ENCODE measurements around the gene SGSM1. TPM values are rescaled to one million over a fixed set of nuclear protein-coding genes. Genes with fewer than 3 reads are reported as not detected.

Gene SGSM1
- total RNA-seq, 1 experiment from 2014 or later = 4.1 TPM

DNA sequence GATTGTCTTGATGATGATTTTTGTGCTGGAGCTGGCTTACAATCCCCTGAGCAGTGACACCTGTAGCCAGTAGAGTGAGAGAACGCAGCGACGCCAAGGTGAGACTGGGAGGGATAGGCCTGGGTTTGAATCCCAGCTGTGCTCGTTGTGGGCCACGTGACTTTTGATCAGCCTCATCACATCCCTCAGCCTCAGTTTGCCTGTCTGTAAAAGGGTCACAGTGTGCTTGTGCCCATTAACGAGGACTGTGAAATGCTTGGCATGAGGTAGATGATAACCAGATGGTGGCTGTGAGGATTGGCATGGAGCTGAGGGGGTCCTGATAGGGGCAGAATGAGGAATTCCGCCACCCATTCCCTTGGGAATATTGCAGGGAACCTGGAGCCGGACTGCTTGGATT lies 156.1 kb downstream of the SGSM1 start:
- peaks cover 8% of the 10 kb centered on the region; the same call in 1 of the 2 replicates for H3K36me3 Mint-ChIP-seq
- no peak overlapping the region for H3K27ac Mint-ChIP-seq
- no peaks in the 10 kb centered on the region for H3K9me3 Mint-ChIP-seq
- POLR2A ChIA-PET = no interaction called here
- H3K27me3 Mint-ChIP-seq (ENCODE audit: low read depth) = no peaks in the 10 kb centered on the region
- H3K4me1 Mint-ChIP-seq = peaks cover 15% of the 10 kb centered on the region; the same call in 1 of the 2 replicates
- no peak overlapping the region for H3K4me3 Mint-ChIP-seq
- no peak for ATAC-seq
- no peak for DNase-seq (ENCODE audit: low spot score)
- TF ChIP-seq, protein P1, sequence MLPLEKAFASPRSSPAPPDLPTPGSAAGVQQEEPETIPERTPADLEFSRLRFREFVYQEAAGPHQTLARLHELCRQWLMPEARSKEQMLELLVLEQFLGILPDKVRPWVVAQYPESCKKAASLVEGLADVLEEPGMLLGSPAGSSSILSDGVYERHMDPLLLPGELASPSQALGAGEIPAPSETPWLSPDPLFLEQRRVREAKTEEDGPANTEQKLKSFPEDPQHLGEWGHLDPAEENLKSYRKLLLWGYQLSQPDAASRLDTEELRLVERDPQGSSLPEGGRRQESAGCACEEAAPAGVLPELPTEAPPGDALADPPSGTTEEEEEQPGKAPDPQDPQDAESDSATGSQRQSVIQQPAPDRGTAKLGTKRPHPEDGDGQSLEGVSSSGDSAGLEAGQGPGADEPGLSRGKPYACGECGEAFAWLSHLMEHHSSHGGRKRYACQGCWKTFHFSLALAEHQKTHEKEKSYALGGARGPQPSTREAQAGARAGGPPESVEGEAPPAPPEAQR (CRISPR knock-in tag; IDR thresholded peaks at IDR 0.05) = no peak
- TF ChIP-seq, protein P2, sequence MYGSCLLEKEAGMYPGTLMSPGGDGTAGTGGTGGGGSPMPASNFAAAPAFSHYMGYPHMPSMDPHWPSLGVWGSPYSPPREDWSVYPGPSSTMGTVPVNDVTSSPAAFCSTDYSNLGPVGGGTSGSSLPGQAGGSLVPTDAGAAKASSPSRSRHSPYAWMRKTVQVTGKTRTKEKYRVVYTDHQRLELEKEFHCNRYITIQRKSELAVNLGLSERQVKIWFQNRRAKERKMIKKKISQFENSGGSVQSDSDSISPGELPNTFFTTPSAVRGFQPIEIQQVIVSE (CRISPR knock-in tag; IDR thresholded peaks at IDR 0.05; ENCODE audit: borderline replicate concordance) = no peak
- TF ChIP-seq, protein P3, sequence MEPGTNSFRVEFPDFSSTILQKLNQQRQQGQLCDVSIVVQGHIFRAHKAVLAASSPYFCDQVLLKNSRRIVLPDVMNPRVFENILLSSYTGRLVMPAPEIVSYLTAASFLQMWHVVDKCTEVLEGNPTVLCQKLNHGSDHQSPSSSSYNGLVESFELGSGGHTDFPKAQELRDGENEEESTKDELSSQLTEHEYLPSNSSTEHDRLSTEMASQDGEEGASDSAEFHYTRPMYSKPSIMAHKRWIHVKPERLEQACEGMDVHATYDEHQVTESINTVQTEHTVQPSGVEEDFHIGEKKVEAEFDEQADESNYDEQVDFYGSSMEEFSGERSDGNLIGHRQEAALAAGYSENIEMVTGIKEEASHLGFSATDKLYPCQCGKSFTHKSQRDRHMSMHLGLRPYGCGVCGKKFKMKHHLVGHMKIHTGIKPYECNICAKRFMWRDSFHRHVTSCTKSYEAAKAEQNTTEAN (CRISPR knock-in tag; IDR thresholded peaks at IDR 0.05) = no peak
- TF ChIP-seq CREB1 (CRISPR knock-in tag; IDR thresholded peaks at IDR 0.05) (no peak), ZNF263 (CRISPR knock-in tag; IDR thresholded peaks at IDR 0.05; ENCODE audit: low read depth) (no peak), ETV6 (CRISPR knock-in tag; IDR thresholded peaks at IDR 0.05) (no peak), ZBTB21 (CRISPR knock-in tag; IDR thresholded peaks at IDR 0.05; ENCODE audit: borderline replicate concordance) (no peak)
- TF ChIP-seq, protein P4, sequence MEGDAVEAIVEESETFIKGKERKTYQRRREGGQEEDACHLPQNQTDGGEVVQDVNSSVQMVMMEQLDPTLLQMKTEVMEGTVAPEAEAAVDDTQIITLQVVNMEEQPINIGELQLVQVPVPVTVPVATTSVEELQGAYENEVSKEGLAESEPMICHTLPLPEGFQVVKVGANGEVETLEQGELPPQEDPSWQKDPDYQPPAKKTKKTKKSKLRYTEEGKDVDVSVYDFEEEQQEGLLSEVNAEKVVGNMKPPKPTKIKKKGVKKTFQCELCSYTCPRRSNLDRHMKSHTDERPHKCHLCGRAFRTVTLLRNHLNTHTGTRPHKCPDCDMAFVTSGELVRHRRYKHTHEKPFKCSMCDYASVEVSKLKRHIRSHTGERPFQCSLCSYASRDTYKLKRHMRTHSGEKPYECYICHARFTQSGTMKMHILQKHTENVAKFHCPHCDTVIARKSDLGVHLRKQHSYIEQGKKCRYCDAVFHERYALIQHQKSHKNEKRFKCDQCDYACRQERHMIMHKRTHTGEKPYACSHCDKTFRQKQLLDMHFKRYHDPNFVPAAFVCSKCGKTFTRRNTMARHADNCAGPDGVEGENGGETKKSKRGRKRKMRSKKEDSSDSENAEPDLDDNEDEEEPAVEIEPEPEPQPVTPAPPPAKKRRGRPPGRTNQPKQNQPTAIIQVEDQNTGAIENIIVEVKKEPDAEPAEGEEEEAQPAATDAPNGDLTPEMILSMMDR (IDR thresholded peaks at IDR 0.05) = no peak
- TF ChIP-seq, protein P5, sequence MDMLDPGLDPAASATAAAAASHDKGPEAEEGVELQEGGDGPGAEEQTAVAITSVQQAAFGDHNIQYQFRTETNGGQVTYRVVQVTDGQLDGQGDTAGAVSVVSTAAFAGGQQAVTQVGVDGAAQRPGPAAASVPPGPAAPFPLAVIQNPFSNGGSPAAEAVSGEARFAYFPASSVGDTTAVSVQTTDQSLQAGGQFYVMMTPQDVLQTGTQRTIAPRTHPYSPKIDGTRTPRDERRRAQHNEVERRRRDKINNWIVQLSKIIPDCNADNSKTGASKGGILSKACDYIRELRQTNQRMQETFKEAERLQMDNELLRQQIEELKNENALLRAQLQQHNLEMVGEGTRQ (CRISPR knock-in tag; IDR thresholded peaks at IDR 0.05) = no peak
- TF ChIP-seq, protein P6, sequence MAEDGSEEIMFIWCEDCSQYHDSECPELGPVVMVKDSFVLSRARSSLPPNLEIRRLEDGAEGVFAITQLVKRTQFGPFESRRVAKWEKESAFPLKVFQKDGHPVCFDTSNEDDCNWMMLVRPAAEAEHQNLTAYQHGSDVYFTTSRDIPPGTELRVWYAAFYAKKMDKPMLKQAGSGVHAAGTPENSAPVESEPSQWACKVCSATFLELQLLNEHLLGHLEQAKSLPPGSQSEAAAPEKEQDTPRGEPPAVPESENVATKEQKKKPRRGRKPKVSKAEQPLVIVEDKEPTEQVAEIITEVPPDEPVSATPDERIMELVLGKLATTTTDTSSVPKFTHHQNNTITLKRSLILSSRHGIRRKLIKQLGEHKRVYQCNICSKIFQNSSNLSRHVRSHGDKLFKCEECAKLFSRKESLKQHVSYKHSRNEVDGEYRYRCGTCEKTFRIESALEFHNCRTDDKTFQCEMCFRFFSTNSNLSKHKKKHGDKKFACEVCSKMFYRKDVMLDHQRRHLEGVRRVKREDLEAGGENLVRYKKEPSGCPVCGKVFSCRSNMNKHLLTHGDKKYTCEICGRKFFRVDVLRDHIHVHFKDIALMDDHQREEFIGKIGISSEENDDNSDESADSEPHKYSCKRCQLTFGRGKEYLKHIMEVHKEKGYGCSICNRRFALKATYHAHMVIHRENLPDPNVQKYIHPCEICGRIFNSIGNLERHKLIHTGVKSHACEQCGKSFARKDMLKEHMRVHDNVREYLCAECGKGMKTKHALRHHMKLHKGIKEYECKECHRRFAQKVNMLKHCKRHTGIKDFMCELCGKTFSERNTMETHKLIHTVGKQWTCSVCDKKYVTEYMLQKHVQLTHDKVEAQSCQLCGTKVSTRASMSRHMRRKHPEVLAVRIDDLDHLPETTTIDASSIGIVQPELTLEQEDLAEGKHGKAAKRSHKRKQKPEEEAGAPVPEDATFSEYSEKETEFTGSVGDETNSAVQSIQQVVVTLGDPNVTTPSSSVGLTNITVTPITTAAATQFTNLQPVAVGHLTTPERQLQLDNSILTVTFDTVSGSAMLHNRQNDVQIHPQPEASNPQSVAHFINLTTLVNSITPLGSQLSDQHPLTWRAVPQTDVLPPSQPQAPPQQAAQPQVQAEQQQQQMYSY (CRISPR knock-in tag; IDR thresholded peaks at IDR 0.05) = no peak
- CTCF ChIA-PET = interaction anchor here (1.2 to 2.0 kb wide), 2 partner anchors 87 to 95 kb away, joined by 3 to 6 read pairs; no protein-coding TSS in a partner anchor

DNA sequence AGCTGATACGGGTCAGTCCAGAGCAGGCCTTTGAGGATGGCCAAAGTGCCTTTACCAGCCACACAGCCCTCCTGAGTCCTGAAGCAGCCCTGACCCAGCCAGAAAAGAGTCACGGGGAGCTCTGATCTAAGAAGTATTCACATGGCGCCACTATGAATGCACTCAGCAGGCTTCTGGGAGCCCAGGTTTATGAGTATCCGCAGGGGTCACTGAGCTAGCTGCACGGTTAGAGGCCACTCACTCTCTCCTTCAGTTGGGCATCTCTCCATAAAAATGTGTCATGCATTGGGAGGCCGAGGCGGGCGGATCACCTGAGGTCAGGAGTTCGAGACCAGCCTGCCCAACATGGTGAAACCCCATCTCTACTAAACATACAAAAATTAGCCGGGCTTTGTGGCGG lies 156.8 kb downstream of the SGSM1 start:
- Mint-ChIP-seq H3K9me3 (no peaks in the 10 kb centered on the region), H3K4me1 (peaks cover 21% of the 10 kb centered on the region), H3K4me3 (no peak overlapping the region), H3K27ac (no peak overlapping the region), H3K27me3 (ENCODE audit: low read depth) (no peaks in the 10 kb centered on the region), H3K36me3 (peaks cover 8% of the 10 kb centered on the region; the same call in 1 of the 2 replicates)
- ChIA-PET CTCF (interaction anchor here (0.6 to 2.0 kb wide), 4 partner anchors 8 to 95 kb away, joined by 3 to 6 read pairs (median 4); no protein-coding TSS in a partner anchor), POLR2A (no interaction called here)
- ATAC-seq (no peak), DNase-seq (ENCODE audit: low spot score) (no peak)
- TF ChIP-seq ZNF423 (CRISPR knock-in tag; IDR thresholded peaks at IDR 0.05) (no peak), TP53 (CRISPR knock-in tag; IDR thresholded peaks at IDR 0.05) (no peak), ZNF396 (CRISPR knock-in tag; IDR thresholded peaks at IDR 0.05; ENCODE audit: borderline replicate concordance) (no peak), NR2C2 (CRISPR knock-in tag; IDR thresholded peaks at IDR 0.05) (no peak), EMX1 (CRISPR knock-in tag; IDR thresholded peaks at IDR 0.05) (no peak)
- TF ChIP-seq, protein P5 (CRISPR knock-in tag; IDR thresholded peaks at IDR 0.05) = no peak
- TF ChIP-seq, protein P7, sequence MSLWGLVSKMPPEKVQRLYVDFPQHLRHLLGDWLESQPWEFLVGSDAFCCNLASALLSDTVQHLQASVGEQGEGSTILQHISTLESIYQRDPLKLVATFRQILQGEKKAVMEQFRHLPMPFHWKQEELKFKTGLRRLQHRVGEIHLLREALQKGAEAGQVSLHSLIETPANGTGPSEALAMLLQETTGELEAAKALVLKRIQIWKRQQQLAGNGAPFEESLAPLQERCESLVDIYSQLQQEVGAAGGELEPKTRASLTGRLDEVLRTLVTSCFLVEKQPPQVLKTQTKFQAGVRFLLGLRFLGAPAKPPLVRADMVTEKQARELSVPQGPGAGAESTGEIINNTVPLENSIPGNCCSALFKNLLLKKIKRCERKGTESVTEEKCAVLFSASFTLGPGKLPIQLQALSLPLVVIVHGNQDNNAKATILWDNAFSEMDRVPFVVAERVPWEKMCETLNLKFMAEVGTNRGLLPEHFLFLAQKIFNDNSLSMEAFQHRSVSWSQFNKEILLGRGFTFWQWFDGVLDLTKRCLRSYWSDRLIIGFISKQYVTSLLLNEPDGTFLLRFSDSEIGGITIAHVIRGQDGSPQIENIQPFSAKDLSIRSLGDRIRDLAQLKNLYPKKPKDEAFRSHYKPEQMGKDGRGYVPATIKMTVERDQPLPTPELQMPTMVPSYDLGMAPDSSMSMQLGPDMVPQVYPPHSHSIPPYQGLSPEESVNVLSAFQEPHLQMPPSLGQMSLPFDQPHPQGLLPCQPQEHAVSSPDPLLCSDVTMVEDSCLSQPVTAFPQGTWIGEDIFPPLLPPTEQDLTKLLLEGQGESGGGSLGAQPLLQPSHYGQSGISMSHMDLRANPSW (CRISPR knock-in tag; conservative IDR thresholded peaks at IDR 0.05; ENCODE audit: low read depth) = no peak
- TF ChIP-seq, protein P8, sequence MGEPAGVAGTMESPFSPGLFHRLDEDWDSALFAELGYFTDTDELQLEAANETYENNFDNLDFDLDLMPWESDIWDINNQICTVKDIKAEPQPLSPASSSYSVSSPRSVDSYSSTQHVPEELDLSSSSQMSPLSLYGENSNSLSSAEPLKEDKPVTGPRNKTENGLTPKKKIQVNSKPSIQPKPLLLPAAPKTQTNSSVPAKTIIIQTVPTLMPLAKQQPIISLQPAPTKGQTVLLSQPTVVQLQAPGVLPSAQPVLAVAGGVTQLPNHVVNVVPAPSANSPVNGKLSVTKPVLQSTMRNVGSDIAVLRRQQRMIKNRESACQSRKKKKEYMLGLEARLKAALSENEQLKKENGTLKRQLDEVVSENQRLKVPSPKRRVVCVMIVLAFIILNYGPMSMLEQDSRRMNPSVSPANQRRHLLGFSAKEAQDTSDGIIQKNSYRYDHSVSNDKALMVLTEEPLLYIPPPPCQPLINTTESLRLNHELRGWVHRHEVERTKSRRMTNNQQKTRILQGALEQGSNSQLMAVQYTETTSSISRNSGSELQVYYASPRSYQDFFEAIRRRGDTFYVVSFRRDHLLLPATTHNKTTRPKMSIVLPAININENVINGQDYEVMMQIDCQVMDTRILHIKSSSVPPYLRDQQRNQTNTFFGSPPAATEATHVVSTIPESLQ (CRISPR knock-in tag; IDR thresholded peaks at IDR 0.05) = no peak
